PC-9 (cell line): ENCODE measurements around the gene DDX4.

Experiments used
- CTCF ChIP-seq: fragments of 200-600 bp; sonication (generic); conservative IDR thresholded peaks from 2 replicates; pipeline ENCODE4 v1.6.1; 2017; ENCODE audit warnings: mixed run types, antibody characterized with exemption, mild to moderate bottlenecking, moderate library complexity
- EZH2 ChIP-seq: fragments of 200-600 bp; sonication (generic); IDR thresholded peaks from 2 replicates; pipeline ENCODE4 v1.8.0; 2017; ENCODE audit warnings: antibody characterized with exemption, low read depth

DNA sequence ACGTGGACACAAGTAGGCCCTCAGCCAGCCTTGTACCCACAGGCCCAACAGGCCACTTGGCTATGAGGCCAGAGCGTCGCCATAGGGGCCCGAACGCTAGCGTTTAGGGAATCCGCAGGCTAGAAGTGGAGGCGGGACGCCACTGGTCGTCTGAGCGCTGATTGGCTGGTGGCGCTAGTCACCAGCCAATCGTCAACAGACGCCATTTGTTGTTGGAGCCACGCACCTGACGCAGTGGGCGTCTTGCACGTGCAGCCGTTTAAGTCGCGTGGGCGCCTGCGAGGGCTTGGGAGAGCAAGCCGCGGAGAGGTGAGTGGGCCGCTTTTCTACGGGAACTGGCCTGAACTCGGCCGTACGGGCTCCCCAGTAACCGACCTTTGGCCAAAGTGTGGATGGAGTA, at the start of gene DDX4:
- TF ChIP-seq CTCF = no peak
- TF ChIP-seq EZH2 = no peak
